DOHH2 (cell line): ENCODE results near the gene HYAL2.

Experiments
- EZH2phosphoT487 ChIP-seq: fragments of 200-600 bp; sonication (generic); IDR thresholded peaks from 2 replicates; pipeline ENCODE4 v1.6.1; 2017; ENCODE audit warnings: borderline replicate concordance, mild to moderate bottlenecking, antibody characterized with exemption, low read length, moderate library complexity, mixed read lengths
- TF ChIP-seq, protein P1 (sequence below): fragments of 200-600 bp; sonication (generic); IDR thresholded peaks from one replicate; pipeline ENCODE4 v1.5.1; 2014; ENCODE audit warnings: antibody characterized with exemption, mild to moderate bottlenecking, low read depth, low read length; ENCODE audit not compliant: poor library complexity, severe bottlenecking

DNA sequence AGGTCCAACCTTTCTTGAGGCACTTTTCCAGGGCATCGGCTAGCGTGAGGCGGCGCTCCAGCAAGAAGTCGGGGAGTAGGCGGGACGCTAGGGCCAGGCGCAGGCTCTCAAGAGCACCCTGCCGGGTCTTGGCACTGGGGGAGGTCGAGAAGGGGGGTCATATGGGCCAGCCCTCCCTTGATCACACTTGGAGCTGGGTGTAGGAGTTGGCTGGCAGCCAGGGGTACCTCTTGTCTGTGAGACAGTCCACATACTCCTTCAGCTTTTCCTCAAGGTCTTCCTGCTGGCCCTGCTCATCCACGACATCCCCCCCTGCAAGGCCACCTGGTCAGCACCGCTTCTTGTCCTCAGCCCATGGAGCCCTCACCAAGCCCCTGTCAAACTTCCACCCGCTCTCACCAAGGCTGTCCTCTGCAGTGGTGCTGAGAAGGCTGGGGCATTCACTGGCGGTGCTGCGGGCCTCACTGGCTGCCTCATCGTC is 32.3 kb downstream of the HYAL2 start:
- TF ChIP-seq, protein P1, sequence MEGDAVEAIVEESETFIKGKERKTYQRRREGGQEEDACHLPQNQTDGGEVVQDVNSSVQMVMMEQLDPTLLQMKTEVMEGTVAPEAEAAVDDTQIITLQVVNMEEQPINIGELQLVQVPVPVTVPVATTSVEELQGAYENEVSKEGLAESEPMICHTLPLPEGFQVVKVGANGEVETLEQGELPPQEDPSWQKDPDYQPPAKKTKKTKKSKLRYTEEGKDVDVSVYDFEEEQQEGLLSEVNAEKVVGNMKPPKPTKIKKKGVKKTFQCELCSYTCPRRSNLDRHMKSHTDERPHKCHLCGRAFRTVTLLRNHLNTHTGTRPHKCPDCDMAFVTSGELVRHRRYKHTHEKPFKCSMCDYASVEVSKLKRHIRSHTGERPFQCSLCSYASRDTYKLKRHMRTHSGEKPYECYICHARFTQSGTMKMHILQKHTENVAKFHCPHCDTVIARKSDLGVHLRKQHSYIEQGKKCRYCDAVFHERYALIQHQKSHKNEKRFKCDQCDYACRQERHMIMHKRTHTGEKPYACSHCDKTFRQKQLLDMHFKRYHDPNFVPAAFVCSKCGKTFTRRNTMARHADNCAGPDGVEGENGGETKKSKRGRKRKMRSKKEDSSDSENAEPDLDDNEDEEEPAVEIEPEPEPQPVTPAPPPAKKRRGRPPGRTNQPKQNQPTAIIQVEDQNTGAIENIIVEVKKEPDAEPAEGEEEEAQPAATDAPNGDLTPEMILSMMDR: no peak
- TF ChIP-seq EZH2phosphoT487: no peak
